CD4-positive, alpha-beta T cell treated with Interleukin-1 beta for 1 hour (primary cell): ENCODE measurements around the gene DDX28.

Experiments
- DNase-seq, 2 donors: peaks; one replicate each; pipeline ENCODE4 v3.0.0-alpha.2; 2020 to 2022

Gene DDX28

GRCh38 chr16:68022728-68023537 lies at the start of gene DDX28, which contains the start of gene DUS2:
DDX28 (minus strand) TSS chr16:68023232; CDS start chr16:68023202, 30 bp downstream.
DUS2 (plus strand) TSS chr16:68023284; CDS start chr16:68038024, 14,740 bp downstream.
- peak; percentile 91 to 95 for DNase-seq

- no peak for DNase-seq
These were observed 49.1 kb upstream of the DDX28 start for GRCh38 chr16:68072038-68072695.

GRCh38 chr16:68071518-68071901 lies 48.5 kb upstream of the DDX28 start:
- no peak for DNase-seq

GRCh38 chr16:68070806-68071517 lies 47.9 kb upstream of the DDX28 start:
- no peak for DNase-seq

- DNase-seq: no peak
These were observed 47.3 kb upstream of the DDX28 start for GRCh38 chr16:68070249-68070730.

- DNase-seq: peak; percentile 40 to 55
These were observed 46.6 kb upstream of the DDX28 start for GRCh38 chr16:68069511-68070248.

- no peak for DNase-seq
These were observed 45.9 kb upstream of the DDX28 start for GRCh38 chr16:68068926-68069325.

- no peak for DNase-seq
These were observed 43.7 kb upstream of the DDX28 start for GRCh38 chr16:68066763-68067162.

- DNase-seq: no peak
These were observed 42.8 kb upstream of the DDX28 start for GRCh38 chr16:68065716-68066305.

- peak; percentile 76 to 80 for DNase-seq
These were observed 41.8 kb upstream of the DDX28 start for GRCh38 chr16:68064791-68065365.

GRCh38 chr16:68062910-68063393 lies 39.9 kb upstream of the DDX28 start:
- peak in 1 of 2 donors; percentile 54 for DNase-seq

- no peak for DNase-seq
These were observed 38.4 kb upstream of the DDX28 start for GRCh38 chr16:68061396-68061795.

- DNase-seq: no peak
These were observed 36.8 kb upstream of the DDX28 start for GRCh38 chr16:68059804-68060203.

GRCh38 chr16:68055395-68055794 lies 32.4 kb upstream of the DDX28 start:
- no peak for DNase-seq

GRCh38 chr16:68049449-68049848 lies 26.4 kb upstream of the DDX28 start:
- no peak for DNase-seq

GRCh38 chr16:68047987-68048386 lies 25.0 kb upstream of the DDX28 start:
- DNase-seq: no peak

- DNase-seq: no peak
These were observed 23.1 kb upstream of the DDX28 start for GRCh38 chr16:68046106-68046505.

GRCh38 chr16:68041783-68042182 lies 18.8 kb upstream of the DDX28 start:
- no peak for DNase-seq

GRCh38 chr16:68040506-68041288 lies 17.7 kb upstream of the DDX28 start:
- DNase-seq: peak; percentile 89 to 92

- no peak for DNase-seq
These were observed 15.0 kb upstream of the DDX28 start for GRCh38 chr16:68037841-68038597.
